DMS53 (cell line): ENCODE measurements around the gene LIG3.
A peak's percentile ranks its signal among the peaks of the same experiment; 100 is the strongest.
"Not testable (repeated sequence)": the region's sequence is repeated elsewhere in the genome, so short reads cannot be mapped to it uniquely, and the experiment has no call there.

Experiments
- DNase-seq: peaks from one replicate; lab custom pipeline; 2025; lab: John Stamatoyannopoulos, UW

Gene LIG3

GRCh38 chr17:35041390-35041789, 61.1 kb downstream of the LIG3 start:
- no peak for DNase-seq

GRCh38 chr17:35044181-35044580, 63.9 kb downstream of the LIG3 start:
- DNase-seq = no peak

GRCh38 chr17:35045458-35045979, 65.2 kb downstream of the LIG3 start:
- DNase-seq = not testable (repeated sequence)

GRCh38 chr17:35046245-35046644, 65.9 kb downstream of the LIG3 start:
- DNase-seq = no peak

GRCh38 chr17:35046740-35047283, 66.5 kb downstream of the LIG3 start:
- DNase-seq = no peak

- DNase-seq = no peak
These were observed 68.5 kb downstream of the LIG3 start for GRCh38 chr17:35048685-35049379.

GRCh38 chr17:35050170-35050569, 69.9 kb downstream of the LIG3 start:
- no peak for DNase-seq

- DNase-seq = peak; percentile 2
These were observed 70.9 kb downstream of the LIG3 start for GRCh38 chr17:35051183-35051578.

GRCh38 chr17:35051579-35052240, 71.4 kb downstream of the LIG3 start:
- no peak for DNase-seq

- DNase-seq = no peak
These were observed 71.9 kb downstream of the LIG3 start for GRCh38 chr17:35052241-35052610.

GRCh38 chr17:35052780-35053179, 72.5 kb downstream of the LIG3 start:
- DNase-seq = no peak

GRCh38 chr17:35053204-35053603, 72.9 kb downstream of the LIG3 start:
- no peak for DNase-seq

- no peak for DNase-seq
These were observed 75.7 kb downstream of the LIG3 start for GRCh38 chr17:35056013-35056412.

- DNase-seq = peak; percentile 45
These were observed 77.1 kb downstream of the LIG3 start for GRCh38 chr17:35057332-35057915.
